ENCODE data around the gene PRAMEF20.
"Not testable (repeated sequence)": the region's sequence is repeated elsewhere in the genome, so short reads cannot be mapped to it uniquely, and the experiment has no call there.

- not testable (repeated sequence) for TF ChIP-seq POLR2AphosphoS5, POLR2A (IDR thresholded peaks at IDR 0.05; ENCODE audit: low read depth, low read length)
Measured at GRCh38 chr1:13395311-13395710, 14.9 kb upstream of the PRAMEF20 start.

Data from GM12892 (cell line).